ES-I3 (cell line): Measurements from ENCODE around the gene CA11.

ENCODE experiments used
- H3K36me3 ChIP-seq: 2 replicates; pipeline ENCODE4 v1.6.1; 2013; ENCODE audit warnings: mild to moderate bottlenecking, low read length, control low read depth, moderate library complexity; ENCODE audit not compliant: insufficient read depth
- H3K4me1 ChIP-seq: 2 replicates; pipeline ENCODE4 v1.6.1; 2013; ENCODE audit warnings: mild to moderate bottlenecking, control low read depth, low read length; ENCODE audit not compliant: insufficient read depth
- H3K9ac ChIP-seq: 2 replicates; pipeline ENCODE4 v1.6.1; 2013; ENCODE audit warnings: low read depth, mild to moderate bottlenecking, low read length, moderate library complexity
- H3K9me3 ChIP-seq: 2 replicates; pipeline ENCODE4 v1.6.1; 2013; ENCODE audit warnings: mild to moderate bottlenecking, low read length, moderate library complexity; ENCODE audit not compliant: control insufficient read depth, insufficient read depth

Gene CA11

DNA sequence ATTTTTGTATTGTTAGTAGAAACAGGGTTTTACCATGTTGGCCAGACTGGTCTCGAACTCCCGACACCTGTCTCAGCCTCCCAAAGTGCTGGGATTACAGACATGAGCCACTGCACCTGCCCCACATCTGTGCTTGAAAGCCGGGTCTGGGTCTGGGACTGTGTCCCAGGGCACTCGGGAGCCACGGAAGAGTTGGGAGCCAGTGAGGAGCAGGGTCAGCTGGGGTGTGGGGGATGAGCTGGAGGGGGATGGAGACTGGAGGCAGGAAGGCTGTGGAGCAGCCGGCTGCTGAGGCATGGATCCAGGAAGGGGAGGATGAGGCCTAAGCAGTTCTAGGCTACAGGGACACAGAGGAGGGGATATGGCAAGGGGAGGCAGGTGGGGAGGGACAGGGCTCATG is 50.2 kb downstream of the CA11 start:
- Histone ChIP-seq H3K9ac (no peak overlapping the region), H3K4me1 (no peaks in the 10 kb centered on the region), H3K36me3 (no peaks in the 10 kb centered on the region), H3K9me3 (no peaks in the 10 kb centered on the region)

DNA sequence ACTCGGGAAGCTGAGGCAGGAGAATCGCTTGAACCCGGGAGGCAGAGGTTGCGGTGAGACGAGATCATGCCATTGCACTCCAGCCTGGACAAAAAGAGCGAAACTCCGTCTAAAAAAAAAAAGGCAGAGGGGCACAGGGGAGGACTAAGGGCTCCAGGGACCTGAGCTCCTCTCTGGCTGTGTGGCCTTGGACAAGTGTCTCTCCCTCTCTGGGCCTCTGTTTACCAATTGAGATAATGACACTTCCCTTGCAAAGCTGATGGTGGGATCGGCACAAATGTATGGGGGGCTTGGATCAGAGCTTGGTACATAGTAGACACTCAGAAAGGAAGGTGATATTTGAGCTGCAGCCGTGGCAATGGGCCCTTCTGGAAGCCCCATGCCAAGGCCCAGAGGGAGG is 50.8 kb downstream of the CA11 start:
- no peaks in the 10 kb centered on the region for H3K9me3 ChIP-seq
- H3K36me3 ChIP-seq: no peaks in the 10 kb centered on the region
- no peaks in the 10 kb centered on the region for H3K4me1 ChIP-seq
- no peak overlapping the region for H3K9ac ChIP-seq

GRCh38 chr19:48591021-48591420 is 55.0 kb downstream of the CA11 start:
- Histone ChIP-seq H3K36me3 (no peaks in the 10 kb centered on the region), H3K9me3 (no peaks in the 10 kb centered on the region), H3K9ac (no peak overlapping the region), H3K4me1 (0 out of 2 replicates have a peak, but pooled peaks cover 3% of the 10 kb centered on the region)

DNA sequence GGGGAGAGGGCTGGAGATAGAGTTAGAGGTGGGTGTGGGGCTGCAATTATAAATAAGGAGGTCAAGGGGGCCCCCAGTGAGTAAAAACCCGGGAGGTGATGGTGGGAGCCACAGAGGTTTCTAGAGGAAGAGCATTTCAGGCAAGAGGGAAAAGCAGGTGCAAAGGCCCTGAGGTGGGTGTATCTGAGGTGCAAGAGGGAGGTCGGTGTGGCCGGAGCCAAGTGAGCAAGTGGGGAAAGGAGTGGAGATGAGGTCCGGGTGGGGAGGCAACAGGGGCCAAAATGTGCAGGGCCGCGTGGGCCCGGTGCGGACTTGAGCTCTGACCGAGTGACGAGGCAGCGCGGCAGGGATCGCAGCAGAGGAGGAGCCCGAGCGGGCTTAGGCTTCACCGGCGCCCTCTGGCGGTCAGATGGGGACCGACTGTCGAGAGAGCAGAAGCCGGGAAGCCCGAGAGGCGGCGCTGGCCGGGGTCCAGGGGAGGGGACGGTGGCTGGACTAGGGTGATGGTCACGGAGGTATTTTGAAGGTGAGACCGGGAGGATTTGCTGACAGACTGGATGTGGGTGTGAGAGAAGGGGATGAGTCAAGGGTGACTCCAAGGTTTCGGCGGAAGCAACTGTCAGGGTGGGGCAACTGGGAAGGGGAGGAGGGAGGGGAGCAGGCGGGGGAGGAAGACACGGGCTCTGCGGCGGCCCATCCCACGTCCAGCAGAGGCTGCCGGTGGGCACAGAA is 57.2 kb downstream of the CA11 start:
- Histone ChIP-seq H3K36me3 (no peaks in the 10 kb centered on the region), H3K9ac (peak overlapping the region; percentile 36; the same call in 1 of the 2 replicates), H3K4me1 (0 out of 2 replicates have a peak, but pooled peaks cover 3% of the 10 kb centered on the region), H3K9me3 (no peaks in the 10 kb centered on the region)
